Uterus (tissue), 4 donors: ENCODE measurements around the gene SIRT2. TPM values are rescaled to one million over a fixed set of nuclear protein-coding genes. Genes with fewer than 3 reads are reported as not detected.

Experiments
- DNase-seq, 2 donors: peaks; one replicate each; pipeline ENCODE4 v3.0.0-alpha.2; 2019 to 2020
- H3K27ac ChIP-seq, 2 donors: fragments of 200-600 bp; sonication (generic); 1 replicate in 1 of 2; 2 replicates in 1 of 2; pipeline ENCODE4 v1.5.1; 2016 to 2018
- H3K27me3 ChIP-seq, 2 donors: fragments of 200-600 bp; sonication (generic); one replicate each; pipeline ENCODE4 v1.5.1; 2018 to 2019; ENCODE audit warnings: control low read depth in 1 of 2
- H3K36me3 ChIP-seq, 2 donors: fragments of 200-600 bp; sonication (generic); one replicate each; pipeline ENCODE4 v1.5.1; 2019; ENCODE audit warnings: control low read depth in 1 of 2
- H3K4me1 ChIP-seq, 2 donors: fragments of 200-600 bp; sonication (generic); one replicate each; pipeline ENCODE4 v1.5.1; 2018 to 2019; ENCODE audit warnings: control low read depth in 1 of 2
- H3K4me3 ChIP-seq, 2 donors: fragments of 200-600 bp; sonication (generic); 1 replicate in 1 of 2; 2 replicates in 1 of 2; pipeline ENCODE4 v1.5.1; 2018 to 2019; ENCODE audit warnings: mild to moderate bottlenecking in 1 of 2
- H3K9me3 ChIP-seq, 2 donors: fragments of 200-600 bp; sonication (generic); one replicate each; pipeline ENCODE4 v1.5.1; 2019; ENCODE audit warnings: control low read depth in 1 of 2
- CTCF ChIP-seq, 4 experiments: fragments of 200-600 bp in 2 of 4; fragments of 450-650 bp in 2 of 4; sonication (generic) in 2 of 4; IDR thresholded peaks; one replicate each; pipeline ENCODE4 v1.5.1; 2016 to 2019; ENCODE audit warnings: antibody characterized with exemption in 4 of 4, mild to moderate bottlenecking in 2 of 4, moderate library complexity in 1 of 4
- POLR2A ChIP-seq, 2 donors: fragments of 450-650 bp; IDR thresholded peaks; one replicate each; pipeline ENCODE4 v1.6.1; 2016; ENCODE audit warnings: antibody characterized with exemption in 2 of 2, mild to moderate bottlenecking in 1 of 2, moderate library complexity in 1 of 2
- intact Hi-C: fragments of 100-400 bp; cut with DNase I; formaldehyde crosslinking; loops from one replicate; pipeline ENCODE4 v1.15.1; 2023; ENCODE audit warnings: low total_unique reads
- total RNA-seq, 4 donors: library from RNA; depleted of rRNA in 3 of 4; stranded (reverse); fragments of >200 nt in 3 of 4; gene quantifications; one replicate each; pipeline versions ENCODE4 v1.1.0 to v1.2.4, GENCODE V29; 2014 to 2023
- donor health status: DM: yes; HTN: yes; CAD: no.

SIRT2 gene
- total RNA-seq, 4 donors from 2014 or later: 46.0 to 171 (median 80.2) TPM

- no peaks in the 10 kb centered on the region for H3K27me3 ChIP-seq
- DNase-seq: no peak
- peaks cover 0 to 7% of the 10 kb centered on the region in 2 donors for H3K4me1 ChIP-seq
- H3K4me3 ChIP-seq: no peak overlapping the region
- intact Hi-C loops: no loop called here
- H3K27ac ChIP-seq: no peak overlapping the region
- no peaks in the 10 kb centered on the region for H3K9me3 ChIP-seq
- no peaks in the 10 kb centered on the region for H3K36me3 ChIP-seq
- no peak for TF ChIP-seq POLR2A (IDR thresholded peaks at IDR 0.05)
- TF ChIP-seq CTCF (IDR thresholded peaks at IDR 0.05): no peak
These were observed 29.1 kb upstream of the SIRT2 start for GRCh38 chr19:38928391-38929001.

- H3K27ac ChIP-seq: no peak overlapping the region
- no peaks in the 10 kb centered on the region for H3K4me1 ChIP-seq
- intact Hi-C loops: no loop called here
- DNase-seq: no peak
- H3K4me3 ChIP-seq: no peak overlapping the region
- H3K9me3 ChIP-seq: no peaks in the 10 kb centered on the region
- no peaks in the 10 kb centered on the region for H3K36me3 ChIP-seq
- H3K27me3 ChIP-seq: no peaks in the 10 kb centered on the region
- TF ChIP-seq POLR2A (IDR thresholded peaks at IDR 0.05): no peak
- no peak for TF ChIP-seq CTCF (IDR thresholded peaks at IDR 0.05)
These were observed 25.0 kb upstream of the SIRT2 start for GRCh38 chr19:38924388-38924787.

DNA sequence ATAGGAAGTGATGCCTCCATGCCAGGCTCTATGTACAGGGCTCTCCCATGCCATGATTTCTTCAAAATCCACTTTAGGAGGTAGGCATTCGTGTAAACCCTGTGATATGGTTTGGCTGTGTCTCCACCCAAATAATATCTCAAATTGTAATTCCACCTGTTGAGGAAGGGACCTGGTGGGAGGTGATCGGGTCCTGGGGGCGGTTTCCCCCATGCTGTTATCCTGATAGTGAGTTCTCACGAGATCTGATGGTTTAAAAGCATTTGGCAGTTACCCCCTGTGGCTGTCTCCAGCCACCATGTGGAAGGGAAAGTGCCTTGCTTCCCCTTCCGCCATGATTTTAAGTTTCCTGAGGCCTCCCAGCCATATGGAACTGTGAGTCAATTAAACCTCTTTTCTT is 23.1 kb upstream of the SIRT2 start:
- Histone ChIP-seq H3K4me1 (no peaks in the 10 kb centered on the region), H3K36me3 (no peaks in the 10 kb centered on the region), H3K27ac (no peak overlapping the region), H3K4me3 (no peak overlapping the region), H3K27me3 (no peaks in the 10 kb centered on the region), H3K9me3 (no peaks in the 10 kb centered on the region)
- intact Hi-C loops: no loop called here
- no peak for DNase-seq
- TF ChIP-seq POLR2A (IDR thresholded peaks at IDR 0.05) (no peak), CTCF (IDR thresholded peaks at IDR 0.05) (no peak)

DNA sequence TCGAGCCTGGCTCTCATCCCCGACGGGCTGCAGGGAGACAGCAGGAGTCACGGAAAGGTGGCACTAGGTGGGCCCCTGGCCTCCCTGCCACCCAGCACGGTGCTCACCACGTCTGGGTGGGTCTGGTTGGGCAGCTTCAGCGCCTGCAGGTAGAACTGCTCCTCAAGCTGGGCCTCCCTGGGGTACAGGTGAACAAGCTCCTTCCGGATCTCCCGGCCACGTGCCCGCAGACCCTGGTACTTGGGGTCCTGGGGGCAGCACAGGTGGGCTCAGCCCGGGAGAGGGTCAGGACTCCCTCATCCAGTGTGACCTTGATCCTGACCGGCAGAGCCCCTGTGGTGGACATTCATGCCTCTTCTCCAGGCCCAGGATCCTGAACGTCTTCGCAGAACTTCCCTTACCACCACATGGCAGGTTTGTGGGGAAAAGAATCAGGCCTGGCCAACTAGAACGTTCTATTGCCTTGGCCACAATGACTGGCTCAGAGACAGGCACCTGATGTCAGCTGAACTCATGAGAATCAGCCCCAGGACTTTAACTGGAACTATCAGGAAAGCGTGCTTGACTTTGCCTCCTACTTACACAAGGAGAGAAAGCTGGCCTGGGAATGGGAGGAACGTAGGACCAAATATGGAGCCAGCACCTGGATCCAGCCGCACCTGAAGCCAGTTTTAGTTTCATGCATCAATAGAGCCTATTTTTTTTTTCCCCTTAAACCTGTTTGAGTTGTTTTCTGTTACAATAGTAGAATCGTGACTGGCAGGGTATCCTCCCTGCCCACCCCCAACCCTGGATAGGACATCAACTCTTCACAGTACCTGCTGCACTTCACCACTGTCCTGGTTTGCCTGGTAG is 22.2 kb upstream of the SIRT2 start:
- Histone ChIP-seq H3K36me3 (no peaks in the 10 kb centered on the region), H3K27ac (no peak overlapping the region), H3K9me3 (no peaks in the 10 kb centered on the region), H3K4me3 (no peak overlapping the region), H3K27me3 (no peaks in the 10 kb centered on the region), H3K4me1 (no peaks in the 10 kb centered on the region)
- TF ChIP-seq CTCF (IDR thresholded peaks at IDR 0.05) (no peak), POLR2A (IDR thresholded peaks at IDR 0.05) (no peak)
- intact Hi-C loops: no loop called here
- DNase-seq: no peak
